Activated T-helper 1 cell treated with anti-CD3 and anti-CD28 coated beads, Interleukin-12 subunit alpha, Interleukin-12 subunit beta, Interleukin-2, Interleukin-4 antibody, amounts not matched to agents 30 ng/mL and 10 ng/mL and 1 ng/mL, durations not matched to agents 14 hours and 24 hours and 36 hours (primary cell): ENCODE data around the gene RGS3. TPM values are rescaled to one million over a fixed set of nuclear protein-coding genes. Genes with fewer than 3 reads are reported as not detected.

Experiments
- DNase-seq: peaks from one replicate; pipeline ENCODE4 v3.0.0; 2021; ENCODE audit warnings: low spot score
- H3K27ac Mint-ChIP-seq: one replicate; pipeline ENCODE4 v1.8.0; 2021; ENCODE audit warnings: mild to moderate bottlenecking, mixed read lengths
- H3K27me3 Mint-ChIP-seq: one replicate; pipeline ENCODE4 v1.8.0; 2022; ENCODE audit warnings: mild to moderate bottlenecking, moderate library complexity, mixed read lengths; ENCODE audit not compliant: insufficient read depth
- H3K36me3 Mint-ChIP-seq: one replicate; pipeline ENCODE4 v1.8.0; 2021; ENCODE audit warnings: low read depth, mixed read lengths
- H3K4me1 Mint-ChIP-seq: one replicate; pipeline ENCODE4 v1.8.0; 2021; ENCODE audit warnings: low read depth, mixed read lengths
- H3K4me3 Mint-ChIP-seq: one replicate; pipeline ENCODE4 v1.8.0; 2021; ENCODE audit warnings: mild to moderate bottlenecking, moderate library complexity, mixed read lengths
- H3K9me3 Mint-ChIP-seq: one replicate; pipeline ENCODE4 v1.8.0; 2021; ENCODE audit warnings: mixed read lengths
- intact Hi-C: fragments of 100-400 bp; cut with micrococcal nuclease; formaldehyde crosslinking; loops from one replicate; pipeline ENCODE4 v1.15.1; 2024
- total RNA-seq: library from RNA; stranded (reverse); gene quantifications from 2 replicates; pipeline ENCODE4 v1.2.3, GENCODE V29; 2022

The RGS3 gene
- total RNA-seq, 1 donor from 2014 or later, result 128 TPM

GRCh38 chr9:113522858-113523257, 59.3 kb downstream of the RGS3 start:
- DNase-seq, result no peak
- H3K27me3 Mint-ChIP-seq, result peaks cover 2% of the 10 kb centered on the region
- peak overlapping the region; percentile 86 for H3K27ac Mint-ChIP-seq
- peak overlapping the region; percentile 77 for H3K4me3 Mint-ChIP-seq
- H3K9me3 Mint-ChIP-seq, result no peaks in the 10 kb centered on the region
- H3K4me1 Mint-ChIP-seq, result peaks cover 92% of the 10 kb centered on the region
- H3K36me3 Mint-ChIP-seq, result peaks cover 76% of the 10 kb centered on the region
- intact Hi-C loops, result loop anchor here (1.0 to 2.0 kb wide), 8 partner anchors 11 to 772 kb away; partner anchors contain the start of genes C9orf43, POLE3, SLC31A2 and SNX30

- no peaks in the 10 kb centered on the region for H3K9me3 Mint-ChIP-seq
- intact Hi-C loops, result loop anchor here (1.0 to 2.0 kb wide), 8 partner anchors 11 to 773 kb away; partner anchors contain the start of genes C9orf43, POLE3, SLC31A2 and SNX30
Measured at GRCh38 chr9:113523421-113524141, 60.1 kb downstream of the RGS3 start.

GRCh38 chr9:113524468-113524867, 60.9 kb downstream of the RGS3 start:
- intact Hi-C loops, result no loop called here
- no peak for DNase-seq
- Mint-ChIP-seq H3K27ac (peak overlapping the region; percentile 86), H3K4me3 (peak overlapping the region; percentile 77), H3K4me1 (peaks cover 77% of the 10 kb centered on the region), H3K9me3 (no peaks in the 10 kb centered on the region), H3K36me3 (peaks cover 71% of the 10 kb centered on the region), H3K27me3 (peaks cover 2% of the 10 kb centered on the region)

More at GRCh38 chr9:113523421-113524141, 60.1 kb downstream of the RGS3 start:
- Mint-ChIP-seq H3K4me3 (peak overlapping the region; percentile 77), H3K27ac (peak overlapping the region; percentile 86), H3K36me3 (peaks cover 75% of the 10 kb centered on the region), H3K27me3 (peaks cover 2% of the 10 kb centered on the region), H3K4me1 (peaks cover 85% of the 10 kb centered on the region)
- peak; percentile 54 for DNase-seq

- Mint-ChIP-seq H3K27me3 (peaks cover 2% of the 10 kb centered on the region), H3K36me3 (peaks cover 70% of the 10 kb centered on the region), H3K4me3 (peak overlapping the region; percentile 6), H3K9me3 (no peaks in the 10 kb centered on the region), H3K27ac (no peak overlapping the region), H3K4me1 (peaks cover 69% of the 10 kb centered on the region)
- no peak for DNase-seq
- intact Hi-C loops, result no loop called here
Measured at GRCh38 chr9:113525205-113525604, 61.7 kb downstream of the RGS3 start.

GRCh38 chr9:113525831-113526230, 62.3 kb downstream of the RGS3 start:
- Mint-ChIP-seq H3K36me3 (peaks cover 72% of the 10 kb centered on the region), H3K4me1 (peaks cover 63% of the 10 kb centered on the region), H3K27ac (peak overlapping the region; percentile 6), H3K9me3 (no peaks in the 10 kb centered on the region), H3K4me3 (no peak overlapping the region), H3K27me3 (peaks cover 2% of the 10 kb centered on the region)
- no peak for DNase-seq
- intact Hi-C loops, result no loop called here

GRCh38 chr9:113526231-113526746, 62.8 kb downstream of the RGS3 start:
- DNase-seq, result no peak
- H3K36me3 Mint-ChIP-seq, result peaks cover 73% of the 10 kb centered on the region
- intact Hi-C loops, result no loop called here
- H3K4me3 Mint-ChIP-seq, result no peak overlapping the region
- peaks cover 61% of the 10 kb centered on the region for H3K4me1 Mint-ChIP-seq
- peaks cover 2% of the 10 kb centered on the region for H3K27me3 Mint-ChIP-seq
- no peak overlapping the region for H3K27ac Mint-ChIP-seq
- H3K9me3 Mint-ChIP-seq, result no peaks in the 10 kb centered on the region

GRCh38 chr9:113526841-113527240, 63.3 kb downstream of the RGS3 start:
- H3K9me3 Mint-ChIP-seq, result no peaks in the 10 kb centered on the region
- peaks cover 73% of the 10 kb centered on the region for H3K36me3 Mint-ChIP-seq
- H3K27ac Mint-ChIP-seq, result no peak overlapping the region
- peaks cover 56% of the 10 kb centered on the region for H3K4me1 Mint-ChIP-seq
- no peak overlapping the region for H3K4me3 Mint-ChIP-seq
- DNase-seq, result no peak
- intact Hi-C loops, result no loop called here
- H3K27me3 Mint-ChIP-seq, result peaks cover 2% of the 10 kb centered on the region

- H3K4me1 Mint-ChIP-seq, result peaks cover 43% of the 10 kb centered on the region
- H3K9me3 Mint-ChIP-seq, result no peaks in the 10 kb centered on the region
- DNase-seq, result no peak
- no peak overlapping the region for H3K27ac Mint-ChIP-seq
- no peak overlapping the region for H3K4me3 Mint-ChIP-seq
- intact Hi-C loops, result no loop called here
- peaks cover 2% of the 10 kb centered on the region for H3K27me3 Mint-ChIP-seq
- peaks cover 69% of the 10 kb centered on the region for H3K36me3 Mint-ChIP-seq
Measured at GRCh38 chr9:113528088-113528487, 64.6 kb downstream of the RGS3 start.

GRCh38 chr9:113528811-113529210, 65.3 kb downstream of the RGS3 start:
- Mint-ChIP-seq H3K27me3 (no peaks in the 10 kb centered on the region), H3K27ac (no peak overlapping the region), H3K4me1 (peaks cover 36% of the 10 kb centered on the region), H3K36me3 (peaks cover 66% of the 10 kb centered on the region), H3K9me3 (no peaks in the 10 kb centered on the region), H3K4me3 (no peak overlapping the region)
- DNase-seq, result no peak
- intact Hi-C loops, result no loop called here

GRCh38 chr9:113529336-113530009, 65.9 kb downstream of the RGS3 start:
- Mint-ChIP-seq H3K4me3 (no peak overlapping the region), H3K4me1 (peaks cover 30% of the 10 kb centered on the region), H3K27me3 (no peaks in the 10 kb centered on the region), H3K36me3 (peaks cover 59% of the 10 kb centered on the region), H3K9me3 (no peaks in the 10 kb centered on the region), H3K27ac (no peak overlapping the region)
- DNase-seq, result no peak
- intact Hi-C loops, result no loop called here

- H3K36me3 Mint-ChIP-seq, result peaks cover 53% of the 10 kb centered on the region
- H3K27me3 Mint-ChIP-seq, result no peaks in the 10 kb centered on the region
- intact Hi-C loops, result no loop called here
- H3K4me1 Mint-ChIP-seq, result peaks cover 23% of the 10 kb centered on the region
- H3K27ac Mint-ChIP-seq, result no peak overlapping the region
- no peaks in the 10 kb centered on the region for H3K9me3 Mint-ChIP-seq
- no peak overlapping the region for H3K4me3 Mint-ChIP-seq
- DNase-seq, result no peak
Measured at GRCh38 chr9:113530022-113530635, 66.6 kb downstream of the RGS3 start.

GRCh38 chr9:113530942-113531341, 67.4 kb downstream of the RGS3 start:
- H3K27me3 Mint-ChIP-seq, result no peaks in the 10 kb centered on the region
- no peak overlapping the region for H3K27ac Mint-ChIP-seq
- no peaks in the 10 kb centered on the region for H3K9me3 Mint-ChIP-seq
- no peak for DNase-seq
- peaks cover 15% of the 10 kb centered on the region for H3K4me1 Mint-ChIP-seq
- intact Hi-C loops, result no loop called here
- H3K36me3 Mint-ChIP-seq, result peaks cover 51% of the 10 kb centered on the region
- no peak overlapping the region for H3K4me3 Mint-ChIP-seq
